Ishikawa (cell line): ENCODE data around the gene LSM7.

ENCODE experiments used
- CEBPB ChIP-seq: IDR thresholded peaks from 2 replicates; pipeline ENCODE4 v1.6.1; 2012
- CREB1 ChIP-seq: IDR thresholded peaks from 2 replicates; pipeline ENCODE4 v1.6.1; 2012; ENCODE audit warnings: low read depth
- EGR1 ChIP-seq: IDR thresholded peaks from 2 replicates; pipeline ENCODE4 v1.6.1; 2012
- EP300 ChIP-seq: IDR thresholded peaks from 2 replicates; pipeline ENCODE4 v1.6.1; 2012; ENCODE audit warnings: borderline replicate concordance
- FOXM1 ChIP-seq: IDR thresholded peaks from 2 replicates; pipeline ENCODE4 v1.6.1; 2012; ENCODE audit warnings: low read depth, borderline replicate concordance
- NFIC ChIP-seq: IDR thresholded peaks from 2 replicates; pipeline ENCODE4 v1.6.1; 2012
- RAD21 ChIP-seq: IDR thresholded peaks from 2 replicates; pipeline ENCODE4 v1.6.1; 2012; ENCODE audit warnings: low read depth
- TAF1 ChIP-seq: IDR thresholded peaks from 2 replicates; pipeline ENCODE4 v1.6.1; 2012; ENCODE audit warnings: low read depth, mild to moderate bottlenecking
- TCF12 ChIP-seq: IDR thresholded peaks from 2 replicates; pipeline ENCODE4 v1.6.1; 2012; ENCODE audit warnings: low read depth
- TEAD4 ChIP-seq: IDR thresholded peaks from 2 replicates; pipeline ENCODE4 v1.6.1; 2012
- USF1 ChIP-seq: IDR thresholded peaks from 2 replicates; pipeline ENCODE4 v1.6.1; 2012
- YY1 ChIP-seq: IDR thresholded peaks from 2 replicates; pipeline ENCODE4 v1.6.1; 2012; ENCODE audit warnings: low read depth
- ZBTB7A ChIP-seq: IDR thresholded peaks from 2 replicates; pipeline ENCODE4 v1.6.1; 2012; ENCODE audit warnings: low read depth
- TF ChIP-seq, protein P1 (sequence below): IDR thresholded peaks from 2 replicates; pipeline ENCODE4 v1.6.1; 2012
- TF ChIP-seq, protein P2 (sequence below): IDR thresholded peaks from 2 replicates; pipeline ENCODE4 v1.6.1; 2012; ENCODE audit warnings: low read depth, mild to moderate bottlenecking

Gene LSM7

DNA sequence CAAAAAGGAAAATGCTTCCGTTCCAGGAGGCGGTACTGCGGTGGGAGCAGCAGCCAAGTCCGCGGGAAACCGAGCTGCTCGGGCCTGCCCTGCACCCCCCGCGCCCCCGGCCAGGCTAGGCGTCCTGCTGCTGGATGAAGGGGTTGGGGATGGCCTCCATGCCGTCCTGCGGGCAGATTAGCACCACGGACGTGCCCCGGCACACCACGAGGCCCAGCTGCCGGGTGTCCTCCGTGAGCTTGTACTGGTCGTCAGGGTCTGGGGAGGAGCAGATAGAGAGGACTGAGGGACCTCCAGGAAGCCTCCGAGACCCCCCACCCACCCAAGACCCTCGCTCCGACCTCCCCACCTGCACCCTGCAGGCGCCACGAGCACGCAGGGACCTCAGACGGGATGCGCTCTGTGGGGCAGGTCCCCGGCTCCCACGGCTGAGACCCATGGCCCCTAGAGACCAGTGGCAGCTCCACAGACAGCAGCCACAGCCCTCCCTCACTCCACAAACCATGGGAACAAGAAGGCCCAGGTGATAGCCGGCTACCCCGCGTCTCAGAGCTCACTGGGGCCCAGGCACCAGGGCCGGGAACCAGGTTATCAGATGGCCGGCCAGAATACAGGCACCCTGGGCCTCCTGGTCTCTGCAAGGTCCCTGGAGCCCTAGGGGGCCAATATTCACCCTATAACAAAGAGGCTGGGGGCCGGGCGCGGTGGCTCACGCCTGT lies 6.7 kb downstream of the LSM7 start:
- TF ChIP-seq TEAD4 (no peak), USF1 (no peak), RAD21 (no peak), TCF12 (no peak), NFIC (no peak)
- TF ChIP-seq, protein P1, sequence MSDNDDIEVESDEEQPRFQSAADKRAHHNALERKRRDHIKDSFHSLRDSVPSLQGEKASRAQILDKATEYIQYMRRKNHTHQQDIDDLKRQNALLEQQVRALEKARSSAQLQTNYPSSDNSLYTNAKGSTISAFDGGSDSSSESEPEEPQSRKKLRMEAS, result no peak

- no peak for TF ChIP-seq ZBTB7A
- no peak for TF ChIP-seq FOXM1
- no peak for TF ChIP-seq TEAD4
- no peak for TF ChIP-seq YY1
- TF ChIP-seq RAD21, result no peak
- no peak for TF ChIP-seq EGR1
- no peak for TF ChIP-seq NFIC
Observed at GRCh38 chr19:2320939-2321338, 7.4 kb downstream of the LSM7 start.

DNA sequence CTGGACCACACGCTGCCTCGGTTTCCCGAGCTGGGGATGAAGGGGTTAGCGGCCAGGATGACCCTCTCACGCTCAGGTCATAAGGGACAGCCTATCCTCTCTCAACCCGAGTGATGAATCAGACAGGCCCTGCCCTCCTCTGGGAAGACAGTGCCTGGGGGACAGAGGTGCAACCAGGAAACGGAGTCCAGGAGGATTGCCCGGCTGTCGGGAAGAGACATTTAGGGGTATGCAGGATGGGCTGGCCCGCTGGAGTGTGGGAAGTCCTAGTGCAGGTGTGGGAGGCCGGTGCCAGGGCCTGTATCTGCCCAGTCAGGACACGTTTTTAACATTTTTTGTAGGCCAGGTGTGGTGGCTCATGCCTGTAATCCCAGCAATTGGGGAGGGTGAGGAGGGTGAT lies 8.3 kb downstream of the LSM7 start:
- TF ChIP-seq CREB1, result no peak
- no peak for TF ChIP-seq EP300
- no peak for TF ChIP-seq EGR1
- TF ChIP-seq TAF1, result no peak
- TF ChIP-seq, protein P2, sequence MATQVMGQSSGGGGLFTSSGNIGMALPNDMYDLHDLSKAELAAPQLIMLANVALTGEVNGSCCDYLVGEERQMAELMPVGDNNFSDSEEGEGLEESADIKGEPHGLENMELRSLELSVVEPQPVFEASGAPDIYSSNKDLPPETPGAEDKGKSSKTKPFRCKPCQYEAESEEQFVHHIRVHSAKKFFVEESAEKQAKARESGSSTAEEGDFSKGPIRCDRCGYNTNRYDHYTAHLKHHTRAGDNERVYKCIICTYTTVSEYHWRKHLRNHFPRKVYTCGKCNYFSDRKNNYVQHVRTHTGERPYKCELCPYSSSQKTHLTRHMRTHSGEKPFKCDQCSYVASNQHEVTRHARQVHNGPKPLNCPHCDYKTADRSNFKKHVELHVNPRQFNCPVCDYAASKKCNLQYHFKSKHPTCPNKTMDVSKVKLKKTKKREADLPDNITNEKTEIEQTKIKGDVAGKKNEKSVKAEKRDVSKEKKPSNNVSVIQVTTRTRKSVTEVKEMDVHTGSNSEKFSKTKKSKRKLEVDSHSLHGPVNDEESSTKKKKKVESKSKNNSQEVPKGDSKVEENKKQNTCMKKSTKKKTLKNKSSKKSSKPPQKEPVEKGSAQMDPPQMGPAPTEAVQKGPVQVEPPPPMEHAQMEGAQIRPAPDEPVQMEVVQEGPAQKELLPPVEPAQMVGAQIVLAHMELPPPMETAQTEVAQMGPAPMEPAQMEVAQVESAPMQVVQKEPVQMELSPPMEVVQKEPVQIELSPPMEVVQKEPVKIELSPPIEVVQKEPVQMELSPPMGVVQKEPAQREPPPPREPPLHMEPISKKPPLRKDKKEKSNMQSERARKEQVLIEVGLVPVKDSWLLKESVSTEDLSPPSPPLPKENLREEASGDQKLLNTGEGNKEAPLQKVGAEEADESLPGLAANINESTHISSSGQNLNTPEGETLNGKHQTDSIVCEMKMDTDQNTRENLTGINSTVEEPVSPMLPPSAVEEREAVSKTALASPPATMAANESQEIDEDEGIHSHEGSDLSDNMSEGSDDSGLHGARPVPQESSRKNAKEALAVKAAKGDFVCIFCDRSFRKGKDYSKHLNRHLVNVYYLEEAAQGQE, result no peak
- no peak for TF ChIP-seq CEBPB

- TF ChIP-seq RAD21, result no peak
- TF ChIP-seq NFIC, result no peak
- no peak for TF ChIP-seq CEBPB
- no peak for TF ChIP-seq YY1
- TF ChIP-seq TCF12, result no peak
- TF ChIP-seq, protein P2, result no peak
- no peak for TF ChIP-seq ZBTB7A
- no peak for TF ChIP-seq TEAD4
- TF ChIP-seq FOXM1, result no peak
- no peak for TF ChIP-seq TAF1
- TF ChIP-seq CREB1, result no peak
- TF ChIP-seq, protein P1, result no peak
Observed at GRCh38 chr19:2319551-2319950, 8.8 kb downstream of the LSM7 start.

- TF ChIP-seq USF1, result no peak
- TF ChIP-seq, protein P1, result no peak
- TF ChIP-seq RAD21, result no peak
- no peak for TF ChIP-seq ZBTB7A
- TF ChIP-seq FOXM1, result no peak
- TF ChIP-seq TCF12, result no peak
- TF ChIP-seq CREB1, result no peak
- no peak for TF ChIP-seq EP300
- no peak for TF ChIP-seq CEBPB
- TF ChIP-seq YY1, result no peak
- TF ChIP-seq, protein P2, result no peak
- no peak for TF ChIP-seq EGR1
- TF ChIP-seq NFIC, result no peak
- TF ChIP-seq TAF1, result no peak
- no peak for TF ChIP-seq TEAD4
Observed at GRCh38 chr19:2318923-2319322, 9.5 kb downstream of the LSM7 start.
